Mucosa of descending colon (tissue), 3 donors: ENCODE measurements around the gene AFF4. TPM values are rescaled to one million over a fixed set of nuclear protein-coding genes. Genes with fewer than 3 reads are reported as not detected.

ENCODE experiments used
- ATAC-seq: fragments of 200-7000 bp; cut with Tn5 transposase; one replicate; pipeline ENCODE4 v1.9.1; 2020; ENCODE audit warnings: mild to moderate bottlenecking, moderate library complexity
- DNase-seq, 3 donors: peaks; one replicate each; pipeline ENCODE4 v3.0.0-alpha.2; 2020
- H3K36me3 ChIP-seq: fragments of 200-600 bp; one replicate; pipeline ENCODE4 v1.8.0; 2021; ENCODE audit warnings: low read depth, mild to moderate bottlenecking
- H3K4me1 ChIP-seq: fragments of 200-600 bp; one replicate; pipeline ENCODE4 v1.8.0; 2021; ENCODE audit warnings: low read depth, mild to moderate bottlenecking
- H3K4me3 ChIP-seq: fragments of 200-600 bp; one replicate; pipeline ENCODE4 v1.8.0; 2021; ENCODE audit warnings: mild to moderate bottlenecking
- H3K9me3 ChIP-seq: fragments of 200-600 bp; one replicate; pipeline ENCODE4 v1.8.0; 2021; ENCODE audit warnings: mild to moderate bottlenecking
- CTCF ChIP-seq: fragments of 200-600 bp; IDR thresholded peaks from one replicate; pipeline ENCODE4 v1.8.0; 2022; ENCODE audit warnings: antibody characterized with exemption, mild to moderate bottlenecking
- intact Hi-C, 2 donors: fragments of 100-400 bp; cut with DNase I in 1 of 2; cut with micrococcal nuclease in 1 of 2; formaldehyde crosslinking; loops; one replicate each; pipeline versions ENCODE4 v1.11.0 to v1.11.1; 2022; cut with DNase I, micrococcal nuclease
- total RNA-seq, 3 donors: library from RNA; stranded (reverse); fragmentation: NEBNext Ultra II Directional in 2 of 3; extraction: Animal tissue kit (Norgen Biotek cat#: 25700) in 2 of 3; gene quantifications; one replicate each; pipeline versions ENCODE4 v1.2.1 to v1.2.4, GENCODE V29; 2021 to 2023
- donor health status: DM: no; HTN: no; CAD: no; lungs with moderate emphysema.
- donor health status: DM: no; HTN: no; CAD: no.
- donor health status: DM: no; HTN: yes; CAD: no.

The AFF4 gene
- total RNA-seq, 3 donors from 2014 or later = 65.8 to 85.3 (median 76.6) TPM

GRCh38 chr5:132832612-132833011 is 130.8 kb downstream of the AFF4 start:
- Histone ChIP-seq H3K9me3 (no peaks in the 10 kb centered on the region), H3K36me3 (no peaks in the 10 kb centered on the region), H3K4me3 (no peak overlapping the region), H3K4me1 (peaks cover 21% of the 10 kb centered on the region)
- no peak for TF ChIP-seq CTCF
- no peak for DNase-seq
- intact Hi-C loops = no loop called here
- ATAC-seq = no peak

- no peak overlapping the region for H3K4me3 ChIP-seq
- DNase-seq (peak in 2 of 3 donors; percentile 66 to 76), ATAC-seq (peak; percentile 35)
- TF ChIP-seq CTCF = no peak
- H3K9me3 ChIP-seq = no peaks in the 10 kb centered on the region
- intact Hi-C loops = no loop called here
- H3K36me3 ChIP-seq = no peaks in the 10 kb centered on the region
- peaks cover 14% of the 10 kb centered on the region for H3K4me1 ChIP-seq
Measured at GRCh38 chr5:132831095-132831860, 132.2 kb downstream of the AFF4 start.

GRCh38 chr5:132830436-132831094 is 132.9 kb downstream of the AFF4 start, which contains the start of gene SHROOM1:
SHROOM1 (minus strand) TSS chr5:132830647; CDS start chr5:132826140, 4,507 bp downstream.
- DNase-seq (peak; percentile 79 to 89 (median 83)), ATAC-seq (peak; percentile 85)
- peak within 1 kb of the TSS; percentile 63 for H3K4me3 ChIP-seq
- no peaks in the 10 kb centered on the region for H3K36me3 ChIP-seq
- peaks cover 11% of the 10 kb centered on the region for H3K4me1 ChIP-seq
- no peaks in the 10 kb centered on the region for H3K9me3 ChIP-seq
- no peak for TF ChIP-seq CTCF
- intact Hi-C loops = no loop called here

- no peaks in the 10 kb centered on the region for H3K9me3 ChIP-seq
- no peaks in the 10 kb centered on the region for H3K36me3 ChIP-seq
- peak; percentile 87 for ATAC-seq
- intact Hi-C loops = loop anchor here in 1 of 2 donors (2.0 kb wide), 1 partner anchor 37 kb away; the partner anchor contains the start of genes GDF9 and UQCRQ
- DNase-seq = peak; percentile 87 to 92 (median 89)
- H3K4me3 ChIP-seq = peak overlapping the region; percentile 63
- peaks cover 11% of the 10 kb centered on the region for H3K4me1 ChIP-seq
- TF ChIP-seq CTCF = peak; percentile 89
Measured at GRCh38 chr5:132829742-132830435, 133.5 kb downstream of the AFF4 start.

GRCh38 chr5:132828846-132829494 is 134.5 kb downstream of the AFF4 start:
- intact Hi-C loops = loop anchor here in 1 of 2 donors (2.0 kb wide), 1 partner anchor 38 kb away; the partner anchor contains the start of genes GDF9 and UQCRQ
- no peaks in the 10 kb centered on the region for H3K9me3 ChIP-seq
- no peak for TF ChIP-seq CTCF
- ATAC-seq = no peak
- H3K4me1 ChIP-seq = peaks cover 11% of the 10 kb centered on the region
- DNase-seq = peak in 1 of 3 donors; percentile 56
- H3K36me3 ChIP-seq = no peaks in the 10 kb centered on the region
- no peak overlapping the region for H3K4me3 ChIP-seq
